SIG-M5 (cell line): Measurements from ENCODE around the gene LRRC26.

Experiments used
- DNase-seq: peaks from one replicate; lab custom pipeline; 2025; lab: John Stamatoyannopoulos, UW

Gene LRRC26

DNA sequence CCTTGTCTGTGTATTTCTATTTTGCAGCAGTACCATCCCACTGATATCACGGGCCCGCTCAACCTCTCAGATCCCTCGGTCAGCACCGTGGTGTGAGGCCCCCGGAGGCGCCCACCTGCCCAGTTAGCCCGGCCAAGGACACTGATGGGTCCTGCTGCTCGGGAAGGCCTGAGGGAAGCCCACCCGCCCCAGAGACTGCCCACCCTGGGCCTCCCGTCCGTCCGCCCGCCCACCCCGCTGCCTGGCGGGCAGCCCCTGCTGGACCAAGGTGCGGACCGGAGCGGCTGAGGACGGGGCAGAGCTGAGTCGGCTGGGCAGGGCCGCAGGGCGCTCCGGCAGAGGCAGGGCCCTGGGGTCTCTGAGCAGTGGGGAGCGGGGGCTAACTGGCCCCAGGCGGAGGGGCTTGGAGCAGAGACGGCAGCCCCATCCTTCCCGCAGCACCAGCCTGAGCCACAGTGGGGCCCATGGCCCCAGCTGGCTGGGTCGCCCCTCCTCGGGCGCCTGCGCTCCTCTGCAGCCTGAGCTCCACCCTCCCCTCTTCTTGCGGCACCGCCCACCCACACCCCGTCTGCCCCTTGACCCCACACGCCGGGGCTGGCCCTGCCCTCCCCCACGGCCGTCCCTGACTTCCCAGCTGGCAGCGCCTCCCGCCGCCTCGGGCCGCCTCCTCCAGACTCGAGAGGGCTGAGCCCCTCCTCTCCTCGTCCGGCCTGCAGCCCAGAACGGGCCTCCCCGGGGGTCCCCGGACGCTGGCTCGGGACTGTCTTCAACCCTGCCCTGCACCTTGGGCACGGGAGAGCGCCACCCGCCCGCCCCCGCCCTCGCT, 1.9 kb downstream of the LRRC26 start:
- no peak for DNase-seq

DNA sequence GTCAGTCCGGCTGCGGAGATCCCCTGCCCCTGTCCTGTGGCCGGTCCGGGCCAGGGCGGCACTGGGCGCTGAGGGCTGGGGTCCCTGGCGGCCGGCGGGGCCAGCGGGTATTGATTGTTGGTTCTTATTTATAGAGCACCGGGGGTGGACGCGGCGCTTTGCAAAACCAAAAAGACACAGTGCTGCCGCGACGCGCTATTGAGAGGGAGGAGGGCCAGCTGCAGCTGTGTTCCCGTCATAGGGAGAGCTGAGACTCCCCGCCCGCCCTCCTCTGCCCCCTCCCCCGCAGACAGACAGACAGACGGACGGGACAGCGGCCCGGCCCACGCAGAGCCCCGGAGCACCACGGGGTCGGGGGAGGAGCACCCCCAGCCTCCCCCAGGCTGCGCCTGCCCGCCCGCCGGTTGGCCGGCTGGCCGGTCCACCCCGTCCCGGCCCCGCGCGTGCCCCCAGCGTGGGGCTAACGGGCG, 2.5 kb downstream of the LRRC26 start:
- DNase-seq = no peak

DNA sequence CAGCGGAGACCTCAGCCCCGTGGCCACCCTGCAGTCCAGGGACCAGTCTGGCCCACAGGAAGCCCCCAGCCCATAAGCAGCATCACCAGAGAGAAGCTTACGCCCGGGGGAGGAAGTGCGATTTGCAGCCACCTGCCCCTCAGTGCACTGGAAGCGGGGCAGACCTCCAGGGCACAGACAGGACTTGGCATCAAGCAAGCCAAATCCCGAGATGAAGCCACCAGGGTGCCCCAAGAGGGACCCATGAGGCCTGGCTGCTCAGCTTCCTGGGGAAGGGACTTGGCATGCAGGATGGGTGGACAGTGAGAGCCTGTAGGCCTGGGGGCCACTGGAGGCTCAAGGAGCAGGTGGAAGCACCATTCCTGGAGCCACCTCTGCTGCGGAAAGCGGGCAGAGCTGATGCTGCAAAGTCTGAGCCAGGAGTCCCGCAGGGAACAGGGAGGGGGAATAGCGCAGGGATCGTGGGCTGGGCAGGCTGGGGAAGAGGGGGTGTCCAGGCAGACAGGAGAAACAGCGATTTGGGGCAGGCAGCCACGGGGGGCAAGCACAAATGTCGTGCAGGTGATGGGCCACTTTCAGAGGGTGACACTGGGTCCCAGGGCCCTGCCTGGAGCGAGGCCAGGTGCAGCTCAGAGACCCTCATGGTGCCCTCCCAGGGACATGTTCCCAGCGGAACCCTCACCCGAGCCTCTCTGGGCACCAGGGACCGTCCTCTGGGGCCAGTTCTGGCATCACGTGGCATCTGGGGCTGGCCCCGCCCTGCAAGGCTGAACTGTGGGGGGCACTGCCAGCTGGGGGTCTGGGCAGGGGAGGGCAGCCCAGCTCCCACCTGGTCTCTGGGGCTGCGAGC, 3.2 kb downstream of the LRRC26 start:
- no peak for DNase-seq

DNA sequence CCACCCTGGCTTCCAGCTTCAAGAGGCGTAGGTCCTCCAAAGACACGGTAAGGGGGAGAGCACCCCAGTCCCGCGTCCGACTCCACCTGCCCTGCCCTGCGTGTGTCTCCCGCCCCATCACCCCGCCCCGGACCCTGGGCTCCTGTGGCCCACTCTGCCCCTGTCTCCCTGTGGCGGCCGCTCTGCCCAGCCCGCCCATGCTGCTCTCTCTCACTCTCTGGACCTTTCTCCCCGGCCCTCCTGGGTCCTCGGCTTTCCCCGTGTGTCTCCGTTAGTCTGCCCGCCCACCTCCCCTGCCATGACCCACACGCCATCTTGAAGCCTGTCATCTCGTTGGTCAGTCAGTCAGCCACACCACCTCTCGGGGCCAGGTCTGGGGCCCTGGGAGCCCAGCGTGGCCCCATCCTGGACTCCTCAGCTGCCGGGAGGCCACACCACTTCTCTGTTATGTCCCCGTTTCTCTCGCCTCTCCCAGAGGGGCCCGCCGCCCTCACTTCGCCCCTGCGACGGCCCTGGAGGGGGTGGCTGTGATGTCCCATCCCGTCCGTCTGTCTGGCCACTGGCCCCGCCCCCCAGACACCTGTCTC, 4.5 kb downstream of the LRRC26 start:
- no peak for DNase-seq

DNA sequence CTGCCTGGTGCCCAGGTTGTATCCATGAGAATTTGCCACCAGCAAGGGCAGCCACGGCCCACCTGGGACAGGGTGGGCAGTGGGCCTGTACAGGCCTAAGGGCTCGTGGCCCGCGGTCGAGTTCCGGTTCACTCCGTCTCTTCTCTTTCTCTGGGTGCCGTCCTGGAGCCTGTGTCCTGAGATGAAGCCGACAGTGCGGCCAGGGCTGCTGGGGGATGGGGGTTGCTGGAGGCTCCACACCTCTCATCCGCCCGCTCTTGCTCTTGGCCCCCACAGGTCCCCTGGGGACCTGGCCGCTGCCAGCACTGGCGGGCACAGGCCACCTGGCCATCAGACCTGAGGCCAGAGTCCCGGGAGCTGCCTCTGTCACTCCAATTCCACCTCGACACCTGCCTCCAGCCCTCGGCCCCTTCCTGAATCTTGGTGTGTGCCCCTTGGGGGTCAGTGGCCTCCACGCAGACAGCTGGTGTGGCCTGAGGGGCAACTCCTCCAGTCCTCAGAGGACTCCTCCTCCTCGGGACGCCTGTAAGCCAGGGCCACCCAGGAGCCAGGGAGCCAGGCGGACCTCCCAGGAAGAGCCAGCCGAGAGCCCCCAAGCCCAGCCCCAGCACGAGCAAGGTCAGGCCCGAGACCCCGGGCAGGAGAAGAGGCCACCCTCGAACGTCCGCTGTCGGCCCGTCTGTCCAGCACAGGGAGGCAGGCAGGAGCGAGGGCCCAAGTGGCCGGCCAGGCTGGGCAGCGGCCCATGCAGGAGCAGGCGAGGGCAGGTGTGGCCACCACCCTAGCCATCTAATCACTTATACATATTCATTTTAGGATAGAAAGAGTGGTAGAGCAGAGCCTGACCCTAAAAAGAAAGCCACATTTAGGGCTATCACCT, 5.2 kb downstream of the LRRC26 start:
- no peak for DNase-seq

DNA sequence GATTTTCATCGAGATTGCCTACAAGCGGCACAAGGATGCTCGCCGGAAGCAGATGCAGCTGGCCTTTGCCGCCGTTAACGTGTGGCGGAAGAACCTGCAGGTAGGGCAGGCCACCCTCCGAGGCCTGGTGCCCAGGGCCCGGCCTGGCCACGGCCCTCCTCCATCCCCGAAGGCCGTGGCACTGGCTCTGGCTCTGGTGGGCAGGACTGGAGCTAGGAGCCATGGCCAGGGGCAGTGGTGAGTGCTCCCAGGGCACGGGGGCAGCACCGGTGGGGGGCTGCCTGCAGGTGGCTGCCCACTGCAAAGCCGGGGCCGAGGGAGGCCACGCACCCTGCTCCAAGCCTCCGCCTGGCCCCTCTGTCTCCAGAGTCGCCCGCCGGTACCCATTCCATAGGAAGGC, 6.0 kb downstream of the LRRC26 start:
- DNase-seq = no peak

DNA sequence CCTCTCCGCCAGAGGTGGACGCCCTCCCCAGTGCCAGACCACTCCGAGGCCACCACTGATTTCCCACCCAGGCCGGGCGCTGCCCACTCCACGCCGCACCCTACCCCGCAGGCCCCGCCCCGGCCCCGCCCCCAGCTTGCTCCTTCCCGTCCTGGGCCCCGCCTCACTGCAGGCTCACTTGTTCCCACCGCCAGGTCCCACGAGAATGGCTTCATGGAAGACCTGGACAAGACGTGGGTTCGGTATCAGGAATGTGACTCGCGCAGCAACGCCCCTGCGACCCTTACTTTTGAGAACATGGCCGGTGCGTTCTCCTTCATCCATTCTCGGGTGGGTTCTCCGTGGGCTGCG, 6.5 kb downstream of the LRRC26 start:
- DNase-seq = no peak

DNA sequence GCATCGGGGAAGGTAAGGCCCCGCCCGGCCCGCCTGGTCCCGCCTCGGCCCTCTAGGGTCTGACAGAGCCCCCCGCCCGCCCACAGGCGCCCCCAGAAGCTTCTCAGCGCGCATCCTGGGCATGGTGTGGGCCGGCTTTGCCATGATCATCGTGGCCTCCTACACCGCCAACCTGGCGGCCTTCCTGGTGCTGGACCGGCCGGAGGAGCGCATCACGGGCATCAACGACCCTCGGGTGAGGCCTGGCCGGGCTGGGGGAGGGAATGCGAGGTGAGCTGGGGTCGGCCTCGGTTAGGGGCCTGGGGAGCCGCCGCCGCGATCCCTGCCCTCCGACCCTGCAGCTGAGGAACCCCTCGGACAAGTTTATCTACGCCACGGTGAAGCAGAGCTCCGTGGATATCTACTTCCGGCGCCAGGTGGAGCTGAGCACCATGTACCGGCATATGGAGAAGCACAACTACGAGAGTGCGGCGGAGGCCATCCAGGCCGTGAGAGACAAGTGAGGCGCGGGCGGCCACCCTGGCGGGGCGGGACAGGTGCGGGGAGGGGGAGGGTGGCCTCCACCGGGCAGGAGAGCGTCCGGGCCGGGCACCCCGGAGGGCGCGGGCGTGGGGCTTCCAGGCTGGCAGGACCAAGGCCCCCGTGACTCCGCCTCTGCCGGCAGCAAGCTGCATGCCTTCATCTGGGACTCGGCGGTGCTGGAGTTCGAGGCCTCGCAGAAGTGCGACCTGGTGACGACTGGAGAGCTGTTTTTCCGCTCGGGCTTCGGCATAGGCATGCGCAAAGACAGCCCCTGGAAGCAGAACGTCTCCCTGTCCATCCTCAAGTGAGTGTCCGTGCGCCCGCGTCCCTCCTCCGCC, 7.1 kb downstream of the LRRC26 start:
- DNase-seq = no peak

DNA sequence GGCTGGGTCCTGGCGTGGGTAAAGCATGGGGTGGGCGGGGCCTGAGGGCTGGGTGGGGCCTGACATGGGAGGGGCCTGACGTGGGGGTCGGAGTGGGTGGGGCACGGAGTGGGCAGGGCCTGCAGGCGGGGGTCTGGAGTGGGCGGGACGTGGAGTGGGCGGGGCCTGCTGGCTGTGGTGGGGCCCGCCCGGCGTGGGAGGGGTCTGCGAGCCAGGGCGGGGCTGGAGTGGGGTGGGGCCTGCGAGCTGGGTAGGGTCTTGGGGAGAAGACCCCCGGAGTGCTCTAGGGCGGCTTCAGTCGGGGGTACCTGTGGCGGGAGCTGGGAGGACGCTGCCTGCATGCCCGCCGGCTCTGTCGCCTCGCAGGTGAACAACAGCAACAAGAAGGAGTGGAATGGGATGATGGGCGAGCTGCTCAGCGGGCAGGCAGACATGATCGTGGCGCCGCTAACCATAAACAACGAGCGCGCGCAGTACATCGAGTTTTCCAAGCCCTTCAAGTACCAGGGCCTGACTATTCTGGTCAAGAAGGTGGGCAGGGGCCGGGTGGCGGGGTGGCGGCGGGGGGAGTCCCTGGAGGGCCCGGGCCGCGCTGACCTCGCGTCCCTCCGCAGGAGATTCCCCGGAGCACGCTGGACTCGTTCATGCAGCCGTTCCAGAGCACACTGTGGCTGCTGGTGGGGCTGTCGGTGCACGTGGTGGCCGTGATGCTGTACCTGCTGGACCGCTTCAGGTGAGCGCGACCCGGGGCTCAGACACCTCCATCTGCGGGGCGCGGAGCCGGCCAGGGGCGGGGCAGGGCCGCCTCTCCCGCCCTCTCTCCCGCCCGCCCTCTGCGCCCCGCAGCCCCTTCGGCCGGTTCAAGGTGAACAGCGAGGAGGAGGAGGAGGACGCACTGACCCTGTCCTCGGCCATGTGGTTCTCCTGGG, 8.0 kb downstream of the LRRC26 start:
- DNase-seq = no peak

DNA sequence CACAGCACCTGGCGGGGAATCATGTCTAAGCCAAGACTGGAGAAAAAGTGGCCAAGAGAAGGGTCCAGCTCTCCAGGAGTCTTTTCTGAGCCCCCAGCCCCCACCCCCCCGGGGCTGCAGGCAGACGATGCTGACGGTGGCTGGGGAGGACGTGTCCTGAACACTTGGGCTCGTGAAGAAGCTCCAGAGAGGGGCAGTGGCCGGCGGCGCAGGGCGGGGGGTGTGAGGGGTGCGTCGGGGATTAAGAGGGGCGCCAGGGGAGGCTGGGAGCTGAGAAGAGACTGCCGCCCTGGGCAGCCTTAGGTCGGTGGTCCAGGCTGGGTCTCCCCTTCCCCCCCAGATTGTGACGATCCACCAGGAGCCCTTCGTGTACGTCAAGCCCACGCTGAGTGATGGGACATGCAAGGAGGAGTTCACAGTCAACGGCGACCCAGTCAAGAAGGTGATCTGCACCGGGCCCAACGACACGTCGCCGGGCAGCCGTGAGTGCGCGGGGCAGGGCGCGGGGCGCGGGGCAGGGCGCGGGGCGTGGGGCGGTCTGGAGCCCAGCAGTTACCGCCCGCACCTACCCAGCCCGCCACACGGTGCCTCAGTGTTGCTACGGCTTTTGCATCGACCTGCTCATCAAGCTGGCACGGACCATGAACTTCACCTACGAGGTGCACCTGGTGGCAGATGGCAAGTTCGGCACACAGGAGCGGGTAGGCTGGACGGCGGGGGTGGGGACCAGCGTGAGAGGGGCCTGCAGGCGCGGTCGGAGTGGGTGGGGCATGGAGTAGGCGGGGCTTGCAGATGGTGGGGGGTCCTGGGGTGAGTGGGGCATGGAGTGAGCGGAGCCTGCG, 8.9 kb downstream of the LRRC26 start:
- DNase-seq = no peak

DNA sequence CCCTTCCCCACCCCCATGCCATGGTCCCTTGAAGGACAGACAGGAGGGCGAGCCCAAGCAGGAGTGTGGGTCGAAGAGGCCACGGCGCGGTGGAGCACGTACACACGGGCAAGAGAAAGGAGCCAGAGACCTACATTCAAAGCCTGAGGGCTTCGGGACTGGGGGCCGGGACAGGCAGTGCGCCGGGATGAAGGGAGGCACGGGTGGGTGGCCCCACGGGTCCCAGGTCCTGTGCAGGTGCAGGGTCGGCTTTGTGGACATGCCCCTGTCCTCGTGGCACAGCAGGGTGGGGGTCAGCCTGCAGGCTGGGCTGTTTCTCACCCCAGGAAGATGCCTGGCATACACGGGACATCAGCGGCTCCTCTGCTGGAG, 9.8 kb downstream of the LRRC26 start:
- no peak for DNase-seq

DNA sequence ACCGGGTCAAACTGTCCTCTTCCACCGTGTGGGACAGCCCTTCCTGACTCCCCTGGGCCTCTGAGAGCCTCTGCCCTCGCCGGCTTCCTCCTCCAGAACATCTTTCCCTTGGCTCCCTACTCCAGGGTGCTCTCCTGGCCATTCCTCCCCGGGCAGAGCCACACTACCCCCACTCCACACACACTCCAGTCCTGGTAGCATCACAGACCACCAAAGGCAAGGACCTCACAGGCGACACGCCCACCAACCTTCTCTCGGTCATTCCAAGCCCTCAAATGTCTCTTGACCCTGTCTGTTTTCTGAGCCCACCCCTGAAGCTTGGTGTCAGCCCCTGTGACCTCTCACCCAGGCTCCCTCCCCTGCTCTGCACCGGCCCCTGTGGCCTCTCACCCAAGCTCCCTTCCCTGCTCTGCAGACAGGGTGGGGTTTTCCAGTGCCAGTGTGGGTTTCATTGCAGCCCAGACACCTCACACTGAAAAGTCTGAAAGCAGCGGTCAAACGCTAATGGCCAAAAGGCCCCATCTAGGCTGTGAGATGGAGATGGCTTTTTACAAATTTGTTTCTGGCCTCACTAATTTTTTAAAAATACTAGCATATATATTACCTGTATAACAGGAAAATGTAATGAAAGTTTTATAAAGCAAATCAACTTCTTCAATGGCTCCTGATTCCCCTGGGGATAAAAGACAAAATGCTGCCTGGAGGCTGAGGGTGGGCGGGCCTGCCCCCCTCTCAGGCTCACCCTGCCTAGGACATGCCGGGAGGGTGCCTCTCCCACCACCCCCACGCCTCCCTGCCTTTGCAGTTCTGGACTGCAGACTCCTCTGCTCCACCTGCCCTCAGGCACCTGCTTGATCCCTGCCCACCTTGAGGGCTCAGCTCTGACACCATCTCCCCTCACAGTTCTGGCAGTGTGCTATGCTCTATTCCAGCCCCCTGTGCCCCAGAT, 10.5 kb downstream of the LRRC26 start:
- no peak for DNase-seq

DNA sequence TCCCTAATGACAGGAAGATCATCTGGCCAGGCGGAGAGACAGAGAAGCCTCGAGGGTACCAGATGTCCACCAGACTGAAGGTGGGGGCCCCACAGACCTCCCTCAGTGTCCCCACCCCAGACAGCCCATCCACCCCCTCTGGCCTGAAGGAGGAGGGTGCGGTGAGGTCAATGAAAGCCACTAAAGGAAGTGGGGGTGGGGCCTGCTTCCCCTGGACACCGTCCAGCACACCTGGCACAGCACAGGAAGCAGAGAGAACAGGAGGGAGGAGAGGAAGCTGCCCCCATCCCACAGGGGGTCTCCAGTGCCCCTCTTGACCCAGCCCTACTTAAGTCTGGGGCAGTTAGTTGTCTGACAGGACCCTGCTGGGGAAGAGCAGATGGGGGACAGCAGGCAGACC, 11.2 kb downstream of the LRRC26 start:
- no peak for DNase-seq

DNA sequence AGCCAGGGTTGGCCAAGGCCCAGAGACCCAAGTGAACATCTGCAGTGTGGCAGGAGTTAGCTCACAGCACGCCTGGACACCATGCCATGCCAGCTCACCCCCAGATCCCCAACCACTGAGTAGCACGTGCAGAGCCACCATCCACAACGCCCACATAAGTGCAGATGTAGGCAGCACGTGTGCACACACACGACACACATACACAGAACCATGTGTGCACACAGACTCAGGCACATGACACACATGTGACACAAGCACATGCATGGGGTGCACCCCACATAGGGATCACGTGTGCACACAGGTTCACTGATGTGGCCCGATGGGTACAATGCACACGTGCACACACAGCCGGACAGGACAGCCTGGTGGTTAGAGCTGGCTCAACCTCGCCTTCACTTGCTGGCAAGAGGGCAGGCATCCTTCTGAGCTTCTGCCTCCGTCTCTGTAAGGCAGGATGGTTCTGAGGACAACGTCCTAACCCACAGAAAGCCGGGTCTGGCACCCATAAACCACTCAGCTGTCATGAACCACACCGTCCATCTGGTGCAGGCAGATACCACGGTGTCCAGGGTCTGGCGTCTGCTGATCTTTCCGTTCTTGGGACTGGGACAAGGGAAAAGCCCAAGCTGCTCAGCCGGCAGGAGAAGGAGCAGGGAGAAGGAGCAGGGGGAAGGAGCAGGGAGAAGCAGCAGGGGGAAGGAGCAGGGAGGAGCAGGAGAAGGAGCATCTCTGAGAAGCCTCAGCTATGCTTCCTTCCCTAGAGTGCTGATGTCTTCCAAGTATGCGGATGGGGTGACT, 12.0 kb downstream of the LRRC26 start:
- no peak for DNase-seq

DNA sequence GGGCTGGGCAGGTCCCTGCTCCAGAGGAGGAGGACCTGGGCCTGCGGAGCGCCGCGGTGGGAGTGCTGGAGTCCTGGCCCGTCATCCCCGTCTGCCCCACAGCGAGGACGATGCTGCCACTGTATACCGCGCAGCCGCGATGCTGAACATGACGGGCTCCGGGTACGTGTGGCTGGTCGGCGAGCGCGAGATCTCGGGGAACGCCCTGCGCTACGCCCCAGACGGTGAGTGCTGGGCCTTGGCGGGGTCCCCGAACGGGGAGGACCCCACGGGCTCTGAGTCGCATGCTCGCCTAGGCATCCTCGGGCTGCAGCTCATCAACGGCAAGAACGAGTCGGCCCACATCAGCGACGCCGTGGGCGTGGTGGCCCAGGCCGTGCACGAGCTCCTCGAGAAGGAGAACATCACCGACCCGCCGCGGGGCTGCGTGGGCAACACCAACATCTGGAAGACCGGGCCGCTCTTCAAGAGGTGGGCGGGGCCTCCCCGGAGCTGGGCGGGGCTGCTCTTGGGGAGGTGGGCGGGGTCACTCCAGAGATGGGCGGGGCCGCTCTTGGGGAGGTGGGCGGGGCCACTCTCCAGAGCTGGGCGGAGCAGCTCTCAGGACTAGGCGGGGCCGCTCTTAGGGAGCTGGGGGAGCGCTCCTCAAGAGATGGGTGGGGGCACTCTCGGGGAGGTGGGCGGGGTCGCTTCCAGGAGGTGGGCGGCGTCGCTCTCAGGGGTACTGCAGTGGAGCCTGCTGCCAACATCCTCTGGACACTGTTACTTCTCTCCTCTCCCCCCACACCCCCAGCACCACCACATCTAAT, 13.1 kb downstream of the LRRC26 start:
- DNase-seq = no peak

DNA sequence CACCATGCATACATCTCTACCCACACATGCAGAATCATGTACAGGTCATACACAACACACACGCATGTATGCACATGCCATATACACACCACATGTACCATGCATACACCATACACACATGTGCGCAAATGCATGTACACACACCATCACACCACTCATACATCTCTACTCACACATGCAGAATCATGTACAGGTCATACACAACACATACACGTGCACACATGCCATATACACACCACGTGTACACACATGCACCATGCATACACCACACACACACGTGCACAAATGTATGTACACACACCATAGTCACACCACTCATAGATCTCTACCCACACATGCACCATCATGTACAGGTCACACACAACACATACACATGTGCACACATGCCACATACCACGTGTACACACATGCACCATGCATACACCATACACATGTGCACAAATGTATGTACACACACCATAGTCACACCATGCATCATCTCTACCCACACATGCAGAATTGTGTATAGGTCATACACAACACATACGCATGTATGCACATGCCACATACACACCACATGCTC, 16.9 kb downstream of the LRRC26 start:
- no peak for DNase-seq
